HT-29 (cell line): ENCODE results near the gene RAD51B. TPM values are rescaled to one million over a fixed set of nuclear protein-coding genes. Genes with fewer than 3 reads are reported as not detected.

Experiments
- DNase-seq: peaks from one replicate; pipeline ENCODE4 v3.0.0-alpha.2; 2015; ENCODE audit warnings: low spot score
- total RNA-seq: library from RNA; depleted of rRNA; stranded (reverse); fragments of >200 nt; shearing (Covaris generic); gene quantifications from 2 replicates; pipeline ENCODE4 v1.2.3, GENCODE V29; 2014

Gene RAD51B
- total RNA-seq, 1 experiment from 2014 or later: 5.9 TPM

DNA sequence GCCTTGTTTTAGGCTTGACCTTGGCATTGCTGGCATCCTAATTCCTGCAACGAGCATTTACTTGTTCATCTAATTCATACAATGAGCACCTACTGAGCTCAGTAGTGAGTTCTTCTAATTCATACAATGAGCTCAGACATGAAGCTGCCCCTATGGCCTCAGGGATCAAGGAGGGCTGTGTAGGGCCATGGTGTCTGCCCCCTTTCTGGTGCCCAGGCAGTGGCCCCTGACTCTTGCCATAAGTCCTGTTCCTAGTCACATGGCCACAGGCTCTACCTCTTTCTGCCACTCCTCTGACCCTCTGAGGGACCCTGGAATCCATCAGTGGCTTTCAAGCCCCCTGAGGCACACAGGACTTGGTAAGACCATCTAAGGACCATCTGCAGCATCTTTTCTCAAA lies 824.5 kb downstream of the RAD51B start:
- DNase-seq: no peak

DNA sequence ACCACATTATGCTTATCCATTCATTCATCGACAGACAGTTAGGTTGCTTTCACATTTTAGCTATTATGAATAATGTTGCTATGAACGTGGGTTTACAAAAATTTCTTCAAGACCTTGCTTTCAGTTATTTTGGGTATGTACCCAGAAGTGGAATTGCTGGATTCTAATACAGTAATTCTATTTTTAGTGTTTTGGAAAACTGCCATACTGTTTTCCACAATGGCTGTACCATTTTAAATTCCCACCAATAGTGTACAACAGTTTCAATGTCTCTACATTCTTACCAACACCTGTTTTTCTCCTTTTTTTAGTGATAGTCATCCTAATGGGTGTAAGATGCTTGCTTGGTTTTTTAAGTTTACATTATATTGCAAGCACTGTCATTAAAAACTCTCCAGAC lies 825.8 kb downstream of the RAD51B start:
- DNase-seq: no peak

DNA sequence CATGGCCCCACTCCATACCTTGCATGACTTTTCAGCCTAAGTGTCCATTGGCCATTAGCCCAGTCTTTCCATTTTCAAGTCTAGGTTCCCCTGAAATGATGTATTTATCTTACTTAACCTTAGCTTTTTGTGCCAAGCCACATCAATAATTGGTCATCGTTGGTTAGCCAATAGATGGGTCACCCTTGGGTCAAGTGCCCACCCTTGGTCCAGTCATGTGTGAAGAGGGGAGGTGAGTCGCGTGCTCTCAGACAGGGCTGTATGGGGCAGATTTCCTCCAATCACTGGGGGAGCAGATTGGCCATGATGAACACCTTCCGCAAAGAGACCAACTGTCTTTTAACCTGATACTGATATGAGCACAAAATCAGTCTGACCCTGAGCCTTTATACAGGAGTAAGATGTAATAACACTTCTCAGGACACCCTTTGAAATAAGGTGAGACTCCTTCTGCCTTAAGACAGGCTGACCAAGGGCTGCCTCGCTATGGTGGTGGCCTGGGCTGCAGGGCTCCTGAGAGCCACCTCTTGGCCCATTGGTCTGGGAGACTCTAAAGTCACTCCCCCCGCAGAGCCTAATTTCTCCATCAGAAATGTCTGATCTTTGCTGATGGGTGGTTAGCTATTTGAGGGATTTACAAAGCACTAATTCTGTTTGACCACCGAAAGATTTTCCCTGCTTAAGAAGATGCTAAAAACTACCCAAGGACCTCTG lies 830.1 kb downstream of the RAD51B start:
- no peak for DNase-seq

DNA sequence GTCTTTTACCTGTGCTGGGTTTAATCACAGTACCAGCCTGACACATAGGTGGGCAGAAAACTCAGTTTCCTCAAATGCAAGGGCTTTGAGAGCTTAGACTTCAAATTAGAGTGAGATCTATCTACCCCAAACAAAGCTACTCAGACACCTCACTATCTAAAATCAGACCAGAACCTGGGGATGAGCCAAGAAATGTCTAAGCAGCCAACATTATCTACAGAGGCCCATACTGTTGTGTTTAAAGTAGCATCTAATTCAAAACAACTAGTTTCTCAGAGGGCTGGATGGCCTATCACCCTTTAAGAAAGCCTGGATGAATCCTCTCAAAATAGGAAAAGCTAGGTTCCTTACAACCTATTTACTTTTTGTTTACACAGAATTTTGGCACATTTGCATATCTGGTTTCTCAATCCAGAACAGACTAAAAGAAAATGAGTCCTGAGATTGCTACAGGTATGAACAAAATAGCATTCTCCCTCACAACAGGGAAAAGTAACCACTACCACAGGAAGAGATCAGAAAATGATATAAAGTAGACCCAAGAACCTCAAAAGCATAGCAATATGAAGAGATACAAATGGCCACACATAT lies 830.9 kb downstream of the RAD51B start:
- DNase-seq: no peak

DNA sequence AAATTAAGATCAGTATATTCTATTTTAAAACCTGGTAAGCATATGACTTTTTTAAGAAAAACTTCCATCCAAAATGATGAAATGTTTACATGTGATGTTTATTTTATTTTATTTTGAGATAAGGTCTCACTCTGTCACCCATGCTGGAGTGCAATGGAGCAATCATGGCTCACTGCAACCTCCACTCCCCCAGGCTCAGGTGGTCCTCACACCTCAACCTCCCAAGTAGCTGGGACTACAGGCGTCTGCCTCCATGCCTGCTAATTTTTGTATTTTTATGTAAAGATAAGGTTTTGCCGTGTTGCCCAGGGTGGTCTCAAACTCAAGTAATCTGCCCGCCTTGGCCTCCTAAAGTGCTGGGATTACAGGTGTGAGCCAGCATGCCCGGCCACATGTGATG lies 831.5 kb downstream of the RAD51B start:
- no peak for DNase-seq

DNA sequence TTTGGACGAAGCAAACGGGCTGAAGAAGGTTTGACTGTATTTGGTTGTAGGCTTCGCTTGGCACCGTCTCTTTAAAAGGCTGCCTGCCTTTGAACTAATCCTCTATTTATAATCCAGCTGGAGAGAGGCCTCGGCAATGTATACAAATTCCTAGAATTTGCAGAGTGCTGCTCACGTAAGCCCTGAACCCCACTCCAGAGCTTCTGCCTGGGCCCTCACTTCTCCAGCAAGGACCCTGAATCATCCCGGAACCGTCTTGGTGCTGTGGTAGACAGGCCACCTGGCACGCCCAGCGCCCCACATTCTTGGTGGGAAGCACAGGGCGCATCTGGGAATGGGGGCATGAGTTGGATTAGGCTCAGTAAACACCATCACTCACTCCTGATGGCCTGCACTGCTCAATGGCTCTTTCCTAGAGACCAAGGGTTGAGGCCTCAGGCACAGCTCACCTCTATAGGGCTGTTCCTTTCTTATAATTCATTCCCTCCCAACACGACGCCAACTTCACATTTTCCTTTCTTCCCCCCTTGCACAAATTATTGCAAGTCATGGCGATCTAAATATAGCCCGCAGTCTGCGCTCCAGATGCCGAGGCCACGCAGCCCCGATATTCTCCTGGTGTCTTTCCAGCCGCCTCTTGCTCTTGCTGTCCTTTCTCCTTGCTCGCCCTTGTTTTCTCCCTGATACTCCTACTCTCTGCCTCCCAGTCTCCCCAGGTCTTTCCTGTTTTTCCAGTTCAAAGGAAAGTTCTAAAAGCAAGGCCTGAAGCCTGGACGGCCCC lies 832.3 kb downstream of the RAD51B start:
- no peak for DNase-seq

DNA sequence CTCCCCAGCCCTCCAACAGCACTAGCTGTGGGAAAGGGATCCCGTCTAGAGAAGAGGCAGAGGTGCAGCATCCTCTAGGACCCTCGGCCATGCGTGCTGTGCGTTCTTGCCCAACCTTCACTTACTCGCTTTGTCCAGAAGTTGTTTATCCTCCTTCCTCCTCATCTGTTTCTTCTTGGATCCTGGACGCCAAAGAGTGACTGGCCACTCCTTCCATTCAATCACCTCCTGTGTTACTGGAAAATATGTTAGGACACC lies 832.8 kb downstream of the RAD51B start:
- no peak for DNase-seq

DNA sequence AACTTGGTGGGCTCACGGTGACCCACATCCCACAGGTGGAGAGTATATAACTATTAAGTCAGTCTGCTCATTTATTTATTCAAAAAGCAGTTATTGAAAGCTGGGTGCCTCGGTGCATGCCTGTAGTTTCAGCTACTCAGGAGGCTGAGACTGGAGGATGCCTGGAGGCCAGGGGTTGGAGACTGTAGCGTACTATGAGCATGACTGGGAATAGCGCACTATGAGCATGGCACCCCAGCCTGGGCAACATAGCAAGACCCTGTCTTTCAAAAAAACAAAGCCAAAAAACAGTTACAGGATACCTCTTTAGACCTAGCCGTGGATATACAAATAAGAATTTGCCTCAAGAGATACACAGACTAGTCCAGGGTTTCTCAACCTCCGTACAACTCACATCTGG lies 833.5 kb downstream of the RAD51B start:
- DNase-seq: no peak

DNA sequence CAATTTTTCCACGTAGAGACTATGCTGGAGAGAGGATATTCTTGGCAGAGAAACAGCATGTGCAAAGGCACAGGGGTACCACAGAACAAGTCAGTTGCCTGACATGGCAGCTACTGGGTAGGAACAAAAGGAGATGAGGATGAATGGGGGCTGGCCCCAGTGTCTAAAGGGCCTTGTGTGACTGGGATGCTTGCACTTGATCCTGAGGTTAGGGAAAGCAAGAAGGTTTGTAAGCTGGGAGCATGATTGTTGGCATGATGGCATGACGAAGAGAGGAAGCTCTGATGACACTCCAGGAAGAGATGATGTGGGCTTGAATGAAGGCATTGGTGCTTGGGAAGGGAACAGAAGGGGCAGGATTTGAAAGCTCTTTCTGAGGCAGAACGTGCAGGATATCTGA lies 834.2 kb downstream of the RAD51B start:
- DNase-seq: no peak

DNA sequence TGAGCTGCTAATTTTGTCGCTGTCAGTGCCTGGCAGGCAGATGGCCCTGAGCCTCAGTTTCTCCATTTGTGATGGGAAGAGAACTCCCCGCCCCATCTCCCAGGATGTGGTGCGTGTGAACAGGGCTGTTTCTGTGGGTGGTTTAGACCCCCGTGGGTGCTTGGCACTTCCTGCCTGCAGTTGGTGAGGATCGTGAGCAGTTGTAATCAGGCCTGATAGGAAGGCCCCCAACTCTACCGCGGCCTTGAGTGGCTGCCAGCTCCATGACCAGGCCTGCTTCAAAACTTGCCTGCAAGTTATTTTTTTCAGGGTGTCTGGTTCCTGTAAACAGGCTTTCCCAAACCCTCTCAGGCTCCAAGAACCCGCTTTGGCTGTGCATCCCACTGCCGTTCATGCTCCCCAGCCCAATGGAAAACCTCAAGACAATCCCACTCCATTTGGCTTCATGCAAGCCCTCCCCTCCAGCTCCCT lies 834.9 kb downstream of the RAD51B start:
- DNase-seq: no peak

DNA sequence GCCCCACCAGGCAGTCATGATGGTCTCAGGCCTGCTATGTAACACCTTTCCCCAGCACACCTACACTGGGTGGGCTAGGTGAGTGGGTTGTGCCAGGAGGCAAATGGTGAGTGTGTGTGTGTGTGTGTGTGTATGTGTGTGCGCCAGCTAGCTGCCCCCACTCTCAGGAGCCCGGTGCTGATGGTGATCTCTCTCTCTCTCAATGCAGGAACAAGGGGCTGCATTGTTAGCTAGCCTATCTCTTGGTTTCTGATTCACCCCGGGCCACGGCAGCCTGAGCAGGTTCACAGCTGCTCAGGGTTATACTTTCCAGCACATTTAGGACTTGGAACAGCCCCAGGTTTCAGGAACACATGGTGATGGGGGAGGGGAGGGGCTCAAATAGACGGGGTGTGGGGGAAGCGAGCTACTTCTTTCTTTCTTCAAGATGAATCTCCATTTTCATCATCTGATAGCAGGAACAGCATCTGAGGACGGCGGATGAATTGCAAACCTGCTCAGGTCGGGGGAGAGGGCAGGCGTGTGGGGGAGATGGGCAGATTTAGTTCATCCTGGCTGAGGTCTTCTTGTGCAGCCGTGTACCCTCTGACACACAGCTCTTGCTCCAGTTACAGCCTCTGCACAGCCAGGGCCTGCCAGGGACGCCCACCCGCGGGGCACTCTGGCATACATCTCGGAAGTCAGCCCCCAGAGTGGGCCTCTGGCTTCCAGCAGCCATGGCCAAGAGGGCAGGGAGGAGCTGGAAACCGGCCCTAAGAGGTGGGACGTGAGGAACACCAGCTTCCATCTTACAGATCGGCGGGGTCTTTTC lies 835.6 kb downstream of the RAD51B start:
- no peak for DNase-seq

DNA sequence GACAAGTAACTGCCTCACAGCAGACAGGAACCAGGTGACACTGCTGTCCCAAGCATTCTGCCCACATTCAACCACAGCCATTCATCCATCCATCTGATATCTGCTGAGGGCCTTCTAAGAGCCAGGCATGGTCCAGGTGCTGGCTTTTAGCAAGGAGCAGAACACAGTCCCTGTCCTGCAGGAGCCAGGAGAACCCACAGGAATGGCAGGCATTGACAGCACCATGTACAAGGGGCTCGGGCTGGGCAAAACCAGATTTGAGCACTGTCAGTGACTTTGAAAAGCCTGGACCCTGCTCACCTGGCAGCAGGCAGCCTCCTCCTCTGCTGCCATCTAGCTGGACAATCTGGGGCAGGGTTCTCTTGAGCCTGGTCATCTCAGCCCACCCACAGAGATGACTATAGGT lies 836.3 kb downstream of the RAD51B start:
- DNase-seq: peak; percentile 47

DNA sequence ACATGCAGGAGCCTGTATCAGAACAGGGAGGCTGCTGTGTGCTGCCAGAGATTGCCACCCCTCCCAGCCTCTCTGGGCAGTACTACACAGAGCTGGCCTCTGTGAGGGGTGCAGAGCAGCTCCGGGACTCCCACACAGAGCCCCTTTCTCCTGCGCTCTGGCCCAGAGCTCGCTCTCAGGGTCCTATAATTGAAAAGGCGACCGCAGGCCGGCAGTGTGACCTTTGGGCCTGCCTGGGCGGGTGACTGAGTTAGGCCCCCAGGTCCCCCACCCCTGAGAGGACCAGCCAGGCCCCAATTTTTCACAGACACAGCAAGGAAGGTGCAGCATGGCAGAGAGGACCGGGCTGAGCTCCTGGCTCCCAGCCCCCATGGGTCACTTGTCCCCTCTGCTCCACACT lies 836.9 kb downstream of the RAD51B start:
- no peak for DNase-seq

DNA sequence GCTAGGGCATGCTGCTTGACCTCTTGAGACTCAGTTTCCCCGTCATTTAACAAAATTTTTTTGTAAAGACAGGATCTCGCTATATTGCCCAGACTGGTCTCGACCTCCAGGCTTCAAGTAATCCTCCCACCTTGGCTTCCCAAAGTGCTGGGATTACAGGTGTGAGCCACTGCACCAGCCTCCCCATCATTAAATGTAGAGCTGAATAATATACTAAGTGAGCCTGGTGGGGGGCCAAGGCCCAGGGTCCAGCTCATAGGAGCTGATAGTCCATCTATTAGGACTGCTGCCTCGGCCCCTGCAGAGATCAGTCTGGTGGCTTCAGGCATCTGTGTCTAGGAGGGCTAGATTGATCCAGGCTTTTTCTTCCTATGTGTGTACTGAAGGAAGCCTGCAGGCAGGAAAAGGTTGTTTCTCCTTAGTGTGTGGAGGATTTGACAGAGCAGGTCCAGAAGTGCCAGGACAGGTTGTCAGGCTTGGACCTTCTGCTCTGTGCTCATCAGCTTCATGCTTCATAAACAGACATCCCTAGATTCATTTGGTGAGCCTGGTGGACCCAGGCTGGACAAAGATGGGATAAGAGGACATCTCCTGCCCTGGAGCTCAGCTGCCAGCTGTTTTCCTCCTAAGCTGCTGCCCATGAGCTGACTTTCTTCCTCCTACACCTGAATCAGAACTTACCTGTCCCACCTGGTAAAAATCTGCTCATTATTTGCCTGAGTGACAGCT lies 837.9 kb downstream of the RAD51B start:
- no peak for DNase-seq

DNA sequence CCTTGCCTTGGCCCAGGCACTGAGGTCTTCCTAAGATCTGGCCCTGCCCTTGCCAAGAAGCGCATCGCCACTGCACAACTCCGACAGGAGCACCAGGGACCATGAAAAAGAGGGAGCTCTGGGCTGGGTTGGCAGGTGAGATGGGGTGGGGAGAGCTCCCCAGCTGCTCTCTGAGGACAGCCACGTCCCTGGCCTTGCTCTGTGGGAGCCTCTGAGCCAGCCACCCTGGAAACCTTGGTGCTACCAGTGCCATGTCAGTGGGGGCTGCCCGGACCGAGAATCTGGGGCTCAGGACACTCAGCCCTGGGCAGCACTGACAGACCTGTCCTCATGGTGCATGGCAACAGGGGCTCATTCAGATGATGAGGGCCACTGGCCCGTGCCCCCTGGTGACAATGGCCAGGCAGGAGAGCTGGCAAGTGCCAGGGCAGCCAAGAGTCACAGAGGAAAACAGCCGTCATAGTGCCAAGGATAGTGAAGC lies 838.5 kb downstream of the RAD51B start:
- no peak for DNase-seq

DNA sequence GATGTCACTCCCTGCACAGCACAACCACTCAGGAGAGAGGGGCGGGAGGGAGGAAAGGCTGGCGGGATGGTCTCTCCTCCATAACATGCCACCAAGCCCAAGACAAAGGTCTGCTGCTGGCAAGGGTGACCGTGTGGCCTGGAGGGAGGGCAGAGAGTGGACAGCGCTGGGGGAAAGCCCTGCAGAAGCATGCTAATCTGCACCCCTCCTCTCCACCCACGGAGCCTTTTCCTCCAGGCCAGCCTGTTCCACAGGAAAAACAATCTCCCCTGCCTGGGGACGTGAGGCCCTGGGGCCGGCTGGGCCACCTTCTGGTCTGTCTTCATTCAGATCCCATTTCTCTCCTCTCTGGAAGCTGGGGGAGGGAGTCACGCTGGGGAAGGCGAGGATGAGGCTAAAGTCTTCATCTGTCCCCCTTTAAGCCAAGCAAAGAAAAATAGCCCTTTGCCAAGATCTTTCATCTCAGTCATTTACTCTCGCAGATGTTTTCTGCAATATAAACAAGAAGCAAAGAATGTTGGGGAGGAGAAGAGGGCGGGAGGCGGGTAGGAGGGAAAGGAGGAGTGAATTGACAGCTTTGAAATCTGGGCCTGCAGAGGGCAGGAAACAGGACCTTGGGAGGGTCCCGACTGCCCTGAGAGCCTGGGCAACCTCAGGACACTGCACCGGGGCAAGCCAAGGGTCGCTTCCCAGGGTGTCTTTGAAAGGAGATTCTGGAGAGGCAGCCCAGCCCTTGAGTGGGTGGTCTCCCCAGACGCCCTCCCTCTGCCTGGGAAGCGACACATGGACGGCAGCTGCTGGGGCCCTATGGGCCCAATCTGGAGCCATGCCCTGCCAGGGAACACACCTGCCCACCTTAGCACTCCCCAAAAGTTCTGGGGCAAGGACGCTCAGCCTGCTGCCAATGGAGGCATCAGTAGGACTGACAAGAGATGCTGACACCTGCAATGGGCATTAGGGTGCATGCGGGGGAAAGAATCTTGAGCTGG lies 839.7 kb downstream of the RAD51B start:
- DNase-seq: no peak

DNA sequence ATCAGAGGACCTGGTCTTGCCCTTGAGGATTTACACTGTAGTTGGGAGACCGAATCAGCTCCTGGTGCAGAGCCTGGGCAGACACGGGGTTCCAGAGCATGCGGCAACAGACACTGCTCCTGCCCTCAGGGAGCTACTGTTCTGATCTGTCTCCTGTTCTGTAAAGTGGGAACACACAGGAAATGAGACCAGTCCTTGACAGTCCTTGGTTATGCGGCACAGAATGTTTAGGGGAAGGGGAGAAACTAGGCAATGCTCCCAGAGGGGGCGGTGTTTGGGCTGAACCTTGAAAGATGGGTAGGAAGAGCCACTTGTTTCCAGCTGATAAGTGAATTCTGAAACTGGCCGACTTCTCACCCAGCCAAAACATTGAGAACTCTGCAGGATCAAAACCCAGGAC lies 840.9 kb downstream of the RAD51B start:
- no peak for DNase-seq

DNA sequence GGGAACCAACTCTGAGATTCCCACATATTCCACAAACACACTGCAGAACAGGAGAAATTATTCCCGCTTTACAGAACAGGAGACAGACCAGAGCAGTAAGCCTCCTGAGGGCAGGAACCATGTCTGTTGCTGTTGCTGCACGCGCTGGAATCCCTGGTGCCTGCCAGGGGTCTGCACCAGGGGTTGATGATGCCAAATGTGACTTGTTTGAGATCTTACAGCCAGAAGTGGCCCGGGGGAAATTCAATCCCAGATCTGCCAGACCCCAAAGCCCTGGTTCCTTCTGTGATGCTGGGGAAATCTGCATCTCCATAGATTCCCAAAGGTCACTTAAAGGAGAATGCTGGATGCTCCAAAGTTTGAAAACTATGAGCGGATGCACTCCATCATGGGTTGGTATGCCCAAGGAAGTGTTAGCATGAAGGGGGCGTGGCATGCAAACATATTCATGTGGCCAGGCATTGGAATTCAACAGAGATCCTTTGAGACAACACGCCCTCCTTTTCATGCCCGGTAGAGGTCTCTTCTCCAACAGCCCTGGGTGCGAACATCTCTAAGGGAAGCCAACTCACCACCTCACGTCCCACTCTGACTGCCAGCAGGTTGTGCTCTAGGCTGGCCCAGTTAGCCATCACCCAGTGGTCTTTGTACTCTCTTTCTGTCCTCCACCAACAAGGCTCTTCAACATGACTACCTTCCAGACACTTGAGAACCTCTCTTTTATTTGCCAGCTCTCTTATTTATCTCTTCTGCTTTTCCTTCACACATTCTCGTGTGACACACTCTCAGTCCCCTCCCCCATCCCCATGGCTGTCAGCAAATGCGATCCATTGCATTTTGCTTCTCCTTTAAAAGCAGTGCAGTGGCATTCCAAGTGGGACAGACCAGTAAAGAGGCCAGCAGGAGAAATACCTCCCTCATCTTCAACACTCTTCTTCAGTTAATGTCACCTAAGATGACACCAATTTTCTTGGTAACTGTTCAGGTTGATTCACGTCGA lies 841.9 kb downstream of the RAD51B start:
- DNase-seq: no peak

DNA sequence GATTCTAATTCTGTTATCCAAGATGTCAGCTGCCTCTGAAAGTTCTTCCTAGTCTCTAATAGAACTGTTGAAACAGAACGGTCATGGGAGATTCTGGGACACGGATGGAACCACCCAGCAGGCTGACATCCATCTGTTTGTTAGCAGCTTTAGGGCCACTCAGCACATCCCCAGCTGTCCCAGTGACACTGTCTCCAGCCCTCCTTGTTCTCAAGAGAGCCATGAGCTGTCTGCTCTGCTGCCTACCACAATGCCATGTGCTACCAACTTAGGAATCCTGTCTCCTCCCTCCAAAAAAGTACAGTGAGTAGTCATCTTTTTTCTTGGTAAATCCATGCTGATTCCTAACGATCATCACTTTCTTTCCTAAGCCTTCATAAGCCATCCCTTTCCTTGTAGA lies 842.8 kb downstream of the RAD51B start:
- no peak for DNase-seq
